Stimulated activated CD4-positive, alpha-beta T cell treated with anti-CD3 and anti-CD28 coated beads, Interleukin-1b, Interleukin-23, amount 100 ng/mL, for 4 hours (primary cell): ENCODE measurements around the gene ZFYVE21.

Source experiments
- DNase-seq, 2 donors: peaks; one replicate each; pipeline ENCODE4 v3.0.0-alpha.2; 2020; ENCODE audit warnings: low read depth in 2 of 2

The ZFYVE21 gene

DNA sequence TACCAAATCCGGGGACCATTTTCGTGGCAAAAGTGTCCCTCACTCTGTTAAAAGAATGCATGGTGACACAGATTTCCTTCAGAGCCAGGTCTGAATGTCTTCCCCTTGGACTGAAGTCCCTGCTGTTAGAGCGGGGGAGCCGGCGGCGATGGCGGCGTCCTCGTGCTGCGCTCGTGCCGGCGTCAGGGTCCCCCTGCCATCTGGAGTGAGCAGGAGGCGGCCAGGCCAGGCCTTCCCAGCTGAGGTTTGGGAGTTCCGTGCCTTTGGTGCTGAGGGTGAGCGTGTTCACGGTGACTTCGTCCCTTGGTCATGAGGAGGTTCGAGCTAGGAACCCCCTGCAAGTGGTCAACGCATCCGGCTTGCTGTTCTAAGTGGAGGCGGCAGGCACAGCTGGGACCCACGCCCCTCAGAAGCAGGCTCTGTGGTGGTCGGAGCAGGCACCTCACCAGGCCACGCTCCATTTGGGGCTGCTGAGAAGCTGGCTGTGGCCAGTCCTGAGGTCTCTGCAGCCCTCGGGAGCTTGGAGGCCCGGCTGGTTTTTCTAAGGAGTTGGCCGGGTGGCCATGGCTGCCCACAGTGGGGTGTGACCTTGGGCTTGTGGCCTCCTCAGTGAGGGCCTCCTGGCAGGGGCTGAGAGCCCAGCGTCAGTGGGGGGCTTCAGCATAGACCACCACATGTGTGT is 9.5 kb downstream of the ZFYVE21 start:
- no peak for DNase-seq

DNA sequence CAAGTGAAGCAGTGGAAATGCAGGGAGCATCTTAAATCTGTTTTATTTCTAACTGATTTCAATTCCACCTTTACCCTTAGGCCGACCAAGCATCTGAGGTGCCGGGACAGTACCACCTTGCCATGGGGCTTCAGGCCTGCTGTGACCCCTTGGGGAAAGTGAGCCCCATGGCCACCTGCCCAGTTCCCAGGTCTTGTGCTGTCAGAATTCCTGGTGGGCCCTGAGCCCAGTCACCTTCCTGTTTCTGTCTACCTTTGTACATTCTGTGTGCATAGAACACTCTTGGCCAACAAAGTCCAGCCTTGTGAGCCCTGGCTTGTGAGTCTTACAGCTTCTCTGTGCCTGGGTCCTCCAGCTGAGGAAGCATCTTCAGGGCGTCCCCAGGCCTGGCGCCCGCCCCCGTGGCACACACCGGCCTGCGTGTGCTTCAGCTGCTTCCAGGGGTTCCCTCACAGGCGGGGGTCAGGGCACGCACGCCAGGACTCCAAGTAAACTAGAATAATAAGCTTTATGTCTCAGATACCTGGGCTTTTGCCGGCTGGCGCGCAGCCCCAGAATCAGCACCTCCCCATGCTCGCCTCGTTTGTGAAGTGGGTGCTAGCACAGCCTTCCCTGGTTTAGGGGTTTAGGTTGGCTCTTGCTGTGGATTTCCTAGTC is 10.3 kb downstream of the ZFYVE21 start:
- DNase-seq, result no peak

DNA sequence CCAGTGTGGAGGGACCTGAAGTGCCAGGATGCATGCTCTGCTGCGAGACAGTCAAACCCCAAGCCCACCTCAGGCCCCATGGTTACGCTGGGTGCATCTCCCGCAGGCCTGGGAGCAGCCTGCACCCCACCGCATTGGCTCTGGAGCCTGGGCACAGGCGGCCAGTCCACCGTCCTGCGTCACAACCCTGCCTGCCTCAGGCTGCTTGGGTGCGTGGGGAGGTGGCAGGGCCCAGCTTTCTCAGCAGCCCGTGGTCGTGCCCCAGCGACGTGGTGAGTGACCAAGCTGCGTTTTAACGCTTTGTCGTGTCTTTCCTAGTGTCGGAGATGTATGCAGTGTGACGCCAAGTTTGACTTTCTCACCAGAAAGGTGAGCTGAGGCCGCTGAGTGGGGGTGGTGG is 10.9 kb downstream of the ZFYVE21 start:
- no peak for DNase-seq

DNA sequence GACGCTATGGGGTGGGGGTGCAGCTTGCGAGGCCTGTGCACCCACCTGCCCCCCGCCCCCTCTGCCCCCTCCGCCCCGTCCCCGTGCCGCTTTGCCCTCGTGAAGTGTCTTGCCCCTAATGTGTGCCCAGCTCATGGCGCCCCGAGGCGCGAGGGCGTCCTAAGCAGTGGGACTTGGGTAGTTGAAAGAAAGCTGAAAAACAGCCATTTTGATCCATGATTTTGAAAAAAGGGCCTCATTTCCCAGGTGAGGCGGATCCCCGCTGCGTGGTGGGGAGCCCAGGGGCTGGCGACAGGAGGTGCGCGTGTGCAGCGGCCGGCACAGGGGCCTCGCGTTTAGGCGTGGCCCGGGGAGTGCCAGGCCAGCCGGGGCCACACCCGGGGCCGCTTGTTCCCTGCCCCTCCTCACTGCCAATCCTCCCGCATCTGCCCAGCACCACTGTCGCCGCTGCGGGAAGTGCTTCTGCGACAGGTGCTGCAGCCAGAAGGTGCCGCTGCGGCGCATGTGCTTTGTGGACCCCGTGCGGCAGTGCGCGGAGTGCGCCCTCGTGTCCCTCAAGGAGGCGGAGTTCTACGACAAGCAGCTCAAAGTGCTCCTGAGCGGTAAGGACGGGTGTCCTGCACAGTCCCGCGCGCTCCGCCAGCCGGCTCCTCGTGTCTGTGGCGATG is 11.8 kb downstream of the ZFYVE21 start:
- no peak for DNase-seq

DNA sequence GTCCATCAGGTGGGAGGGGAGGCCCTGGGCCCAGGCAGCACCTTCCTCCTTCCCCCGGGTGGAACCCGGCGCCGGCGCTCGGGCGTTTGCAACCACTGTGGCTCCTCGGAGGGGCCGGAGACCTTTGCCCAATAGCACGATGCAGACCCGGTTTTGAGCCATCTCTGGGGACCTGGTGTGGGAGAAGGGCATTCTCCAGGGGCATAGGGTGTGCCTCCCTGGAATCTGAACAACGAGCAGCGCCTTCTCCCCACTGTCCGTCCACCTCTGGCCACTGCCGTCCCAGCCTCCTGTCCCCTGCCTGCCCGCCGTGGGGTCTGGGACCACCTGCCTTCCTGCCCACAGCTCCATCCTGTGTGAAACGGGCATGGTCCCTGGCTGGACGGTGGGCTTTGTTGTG is 12.5 kb downstream of the ZFYVE21 start:
- DNase-seq, result no peak

DNA sequence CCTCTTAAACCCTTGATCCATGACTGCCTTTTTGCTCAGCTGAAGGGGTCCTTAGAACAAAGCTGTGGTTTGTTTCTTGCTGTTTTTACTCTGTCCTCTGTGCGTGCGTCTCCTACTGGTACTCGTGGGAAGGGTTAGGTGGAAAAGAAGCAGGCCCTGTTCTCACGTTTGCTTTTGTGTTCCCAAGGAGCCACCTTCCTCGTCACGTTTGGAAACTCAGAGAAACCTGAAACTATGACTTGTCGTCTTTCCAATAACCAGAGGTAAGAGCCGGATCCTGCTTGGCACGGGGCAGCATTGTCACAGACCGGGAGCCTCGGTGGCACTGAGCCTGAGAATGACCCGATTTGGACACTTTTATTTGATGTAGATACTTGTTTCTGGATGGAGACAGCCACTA is 13.1 kb downstream of the ZFYVE21 start:
- no peak for DNase-seq

DNA sequence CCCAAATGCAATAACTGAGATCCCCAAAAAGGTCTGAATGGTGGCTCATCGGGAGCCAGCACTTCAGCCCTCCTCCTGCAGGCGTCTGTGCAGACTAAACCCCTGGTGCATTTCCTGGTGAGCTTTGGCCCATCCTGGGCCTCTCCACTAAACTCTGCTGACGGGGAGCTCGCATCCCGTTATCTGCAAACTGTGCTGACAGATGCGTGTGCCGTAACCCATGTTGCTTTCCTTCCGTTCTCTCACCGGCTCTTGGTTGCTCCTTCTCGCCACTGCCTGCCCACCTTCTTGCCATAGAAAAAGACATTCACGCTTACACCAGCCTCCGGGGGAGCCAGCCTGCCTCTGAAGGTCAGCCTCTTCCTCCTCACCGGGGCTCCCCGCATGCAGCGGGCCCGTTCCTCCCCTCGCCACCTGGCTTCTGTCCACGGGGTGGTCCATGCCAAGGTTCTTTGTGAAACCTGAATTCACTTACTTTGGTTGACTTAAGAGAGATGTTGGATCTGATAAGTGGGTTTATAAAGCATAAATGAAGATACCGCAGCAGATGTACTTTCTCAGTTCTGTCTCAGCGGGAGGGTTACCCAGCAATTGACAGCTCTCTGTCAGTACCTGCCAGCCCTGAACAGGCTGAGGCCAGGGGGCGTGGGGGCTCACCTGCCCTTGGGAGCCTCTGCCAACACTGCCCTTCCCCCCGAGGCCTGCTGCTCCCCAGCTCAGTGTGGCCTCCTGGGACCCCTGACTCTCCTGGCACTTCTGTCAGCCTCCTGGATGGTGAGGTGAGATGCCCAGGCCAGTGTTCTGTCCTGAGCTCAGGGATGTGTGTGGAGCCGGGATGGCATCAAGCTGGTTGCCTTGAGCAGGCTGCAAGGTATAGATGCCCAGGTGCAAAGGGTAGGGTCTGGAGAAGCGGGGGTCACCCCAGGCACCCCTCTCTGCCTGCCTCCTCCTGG is 14.2 kb downstream of the ZFYVE21 start:
- DNase-seq, result no peak

DNA sequence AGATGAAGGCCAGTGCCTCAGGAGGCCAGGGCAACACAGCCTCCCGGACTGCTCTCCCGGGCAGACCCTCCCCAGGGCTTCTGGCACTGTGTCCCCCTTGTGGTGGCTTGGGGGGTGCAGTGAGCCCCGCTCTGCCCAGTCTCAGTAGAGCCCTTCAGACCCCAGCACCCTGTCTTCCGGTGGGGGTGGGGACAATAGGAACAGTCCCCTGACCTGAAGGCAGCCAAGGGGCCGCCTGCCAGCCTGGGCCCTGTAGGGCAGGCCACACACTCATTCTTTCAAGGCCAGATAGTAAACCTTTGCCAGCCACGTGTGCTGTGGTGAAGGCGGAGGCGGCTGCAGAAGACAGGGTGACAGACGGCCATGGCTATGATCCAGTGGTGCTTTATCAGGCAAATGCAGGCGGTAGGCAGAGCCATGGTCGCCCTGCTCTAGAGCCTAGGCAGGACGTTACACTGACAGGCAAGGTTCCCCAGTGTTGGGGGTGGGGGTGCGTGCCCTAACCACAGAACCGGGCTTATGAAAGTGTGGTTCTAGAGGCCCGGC is 15.0 kb downstream of the ZFYVE21 start:
- no peak for DNase-seq

DNA sequence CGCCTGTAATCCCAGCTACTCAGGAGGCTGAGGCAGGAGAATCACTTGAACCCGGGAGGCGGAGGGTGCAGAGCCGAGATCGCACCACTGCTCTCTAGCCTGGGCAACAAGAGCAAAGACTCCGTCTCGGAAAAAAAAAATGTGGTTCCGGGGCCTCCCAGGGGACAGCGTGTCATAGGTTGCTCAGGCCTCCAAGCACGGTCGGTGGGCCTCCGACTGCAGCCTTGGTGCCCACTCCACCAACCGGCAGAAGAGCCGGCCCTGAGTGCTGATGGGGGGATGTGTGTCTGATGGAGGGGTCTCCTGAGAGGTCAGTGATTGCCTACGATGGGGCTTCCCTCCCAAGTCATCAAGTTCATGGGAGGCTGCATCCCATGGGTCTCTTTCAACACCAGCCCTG is 15.9 kb downstream of the ZFYVE21 start:
- DNase-seq, result no peak

DNA sequence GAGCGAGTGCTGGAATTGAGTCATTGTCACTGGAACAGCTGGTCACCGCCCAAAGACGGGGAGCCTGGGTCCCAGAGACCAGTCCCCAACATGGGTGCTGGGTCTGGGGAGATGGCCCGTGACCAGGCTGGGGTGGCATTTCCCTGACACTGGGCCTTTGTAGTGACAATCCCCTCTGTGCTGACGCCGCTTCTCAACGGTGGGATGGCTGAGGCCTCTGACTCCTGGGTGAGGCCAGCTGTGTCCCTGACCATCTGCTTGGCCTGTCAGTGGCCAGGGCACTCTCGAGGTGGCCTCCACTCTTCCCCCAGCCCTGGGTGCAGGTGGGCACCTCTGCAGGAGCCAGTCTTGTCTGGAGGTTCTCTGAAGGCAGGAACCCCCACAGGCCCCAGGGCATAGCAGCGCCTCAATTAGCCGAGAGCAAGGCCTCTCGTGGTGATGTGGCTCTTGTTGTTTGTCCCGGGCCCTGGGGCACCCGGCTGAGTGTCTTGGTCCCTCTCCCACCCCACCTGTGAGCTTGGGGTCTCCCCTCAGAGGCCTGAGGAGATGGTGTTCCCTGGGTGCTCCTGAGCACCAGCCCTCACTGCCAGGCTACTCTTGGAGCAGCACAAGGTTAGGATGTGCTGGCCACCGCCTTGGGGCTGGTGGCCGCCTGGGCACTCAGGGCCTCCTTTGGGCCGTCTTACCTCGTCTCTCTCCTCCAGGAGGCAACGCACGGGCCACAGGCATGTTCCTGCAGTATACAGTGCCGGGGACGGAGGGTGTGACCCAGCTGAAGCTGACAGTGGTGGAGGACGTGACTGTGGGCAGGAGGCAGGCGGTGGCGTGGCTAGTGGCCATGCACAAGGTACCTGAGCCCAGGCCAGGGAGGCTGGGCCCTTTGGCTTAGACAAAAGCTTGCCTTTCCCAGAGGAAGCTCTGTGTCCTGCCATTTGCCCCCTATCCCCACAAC is 16.6 kb downstream of the ZFYVE21 start:
- no peak for DNase-seq

DNA sequence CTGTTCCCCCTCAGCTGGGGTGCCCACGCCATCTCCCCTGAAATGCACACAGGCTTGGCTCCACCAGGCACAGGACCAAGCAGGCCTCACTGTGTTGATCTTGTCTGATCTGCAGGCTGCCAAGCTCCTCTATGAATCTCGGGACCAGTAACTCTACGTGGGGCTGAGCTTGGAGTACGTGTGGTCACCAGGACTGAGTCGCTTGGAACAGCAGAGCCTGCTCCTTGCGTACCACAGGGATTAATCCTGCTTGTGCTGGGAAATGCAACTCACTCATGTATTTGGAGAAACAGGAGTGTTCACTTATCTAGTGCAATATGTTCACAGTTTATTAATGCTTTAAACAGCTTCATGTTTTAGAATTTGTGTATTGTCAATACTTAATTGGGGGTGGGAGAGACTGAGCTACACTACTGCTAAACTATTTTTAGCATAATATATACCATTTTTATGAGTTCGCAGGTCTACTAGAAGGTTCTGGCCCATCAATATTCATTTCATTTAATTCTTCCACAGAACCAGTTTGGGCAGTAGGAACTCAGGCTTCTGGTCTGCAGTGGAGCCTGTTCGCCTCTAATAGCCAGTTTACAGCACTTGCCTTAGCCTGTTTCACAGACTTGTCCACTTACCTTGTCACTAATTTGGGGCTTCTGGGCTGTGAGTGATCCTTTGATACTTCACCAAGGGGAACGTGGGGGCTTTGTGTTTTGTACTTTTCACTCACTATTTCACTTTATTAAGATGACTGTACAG is 17.4 kb downstream of the ZFYVE21 start:
- DNase-seq, result no peak

DNA sequence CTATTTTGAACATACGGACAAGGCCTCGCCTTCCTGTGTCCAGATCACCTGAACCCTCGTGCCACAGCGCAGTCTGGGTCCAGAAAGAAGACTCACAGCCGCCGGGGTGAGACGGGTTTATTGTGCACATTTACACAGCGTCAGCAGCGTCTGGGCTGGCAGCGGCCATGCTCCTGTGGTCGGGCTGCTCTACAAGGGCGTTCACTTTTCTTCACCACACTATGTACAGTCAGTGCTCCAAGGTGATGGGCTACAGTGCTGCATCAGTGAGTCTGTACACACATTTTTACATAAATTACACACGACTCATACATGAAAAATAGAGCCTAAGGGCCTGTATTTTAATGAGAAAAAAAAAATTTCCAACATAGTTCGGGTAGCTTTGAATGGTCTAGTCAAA is 18.0 kb downstream of the ZFYVE21 start:
- no peak for DNase-seq

DNA sequence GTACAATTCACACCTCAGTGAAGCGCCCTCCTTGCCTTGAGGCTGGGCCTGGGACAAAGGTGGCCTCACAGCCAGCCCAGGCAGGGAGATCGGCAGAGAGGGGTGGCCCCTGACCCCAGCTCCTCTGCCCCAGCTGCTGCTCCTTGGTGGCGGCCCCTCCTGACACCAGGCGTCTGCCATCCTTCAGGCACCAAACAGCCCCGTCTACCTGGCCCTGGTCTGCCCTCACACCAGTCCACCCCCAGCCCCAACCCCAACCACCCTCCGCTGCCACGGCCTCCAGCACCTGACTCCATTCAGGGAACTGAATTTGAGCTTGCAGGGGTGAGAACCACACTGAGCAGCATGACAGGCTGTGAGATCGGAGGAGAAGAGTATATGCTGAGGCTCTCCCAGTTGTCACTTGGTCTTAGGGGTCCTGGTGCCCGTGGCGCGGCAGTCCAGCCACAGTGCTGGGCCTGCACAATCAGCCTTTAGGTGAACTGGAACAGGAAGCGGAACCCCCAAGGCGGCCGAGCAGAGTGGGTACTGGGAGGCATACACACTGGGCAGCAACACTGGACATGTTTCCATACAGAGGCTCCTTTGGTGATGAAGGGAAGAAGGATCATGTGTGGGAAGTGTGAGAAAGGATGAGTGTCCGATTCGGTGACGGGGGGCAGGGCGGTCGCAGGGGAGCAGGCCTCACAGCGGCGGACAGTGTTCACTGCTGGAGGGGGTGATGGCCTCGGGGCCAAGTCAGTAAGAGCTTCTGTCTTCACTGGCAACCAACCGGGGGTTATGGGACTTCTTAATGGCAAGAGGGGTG is 18.7 kb downstream of the ZFYVE21 start:
- no peak for DNase-seq

DNA sequence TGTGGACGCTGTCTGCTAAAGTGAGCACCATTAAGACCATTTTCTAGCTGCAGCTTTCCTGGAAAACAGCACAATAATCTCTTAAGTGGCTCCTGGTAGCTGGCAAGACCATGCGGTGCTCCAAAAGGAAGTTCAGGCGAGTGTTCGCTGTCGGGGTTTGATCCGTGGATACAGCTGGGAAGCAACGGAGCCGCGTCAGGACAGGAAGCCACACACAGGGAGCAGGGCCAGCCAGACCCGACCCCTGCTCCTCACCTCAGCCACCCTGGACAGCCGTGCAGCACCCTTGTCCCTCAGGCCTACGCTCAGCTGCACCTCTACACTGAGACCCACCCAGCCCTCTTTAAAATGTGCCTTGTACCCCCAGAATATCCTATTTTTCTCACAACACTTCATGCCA is 19.4 kb downstream of the ZFYVE21 start:
- no peak for DNase-seq

DNA sequence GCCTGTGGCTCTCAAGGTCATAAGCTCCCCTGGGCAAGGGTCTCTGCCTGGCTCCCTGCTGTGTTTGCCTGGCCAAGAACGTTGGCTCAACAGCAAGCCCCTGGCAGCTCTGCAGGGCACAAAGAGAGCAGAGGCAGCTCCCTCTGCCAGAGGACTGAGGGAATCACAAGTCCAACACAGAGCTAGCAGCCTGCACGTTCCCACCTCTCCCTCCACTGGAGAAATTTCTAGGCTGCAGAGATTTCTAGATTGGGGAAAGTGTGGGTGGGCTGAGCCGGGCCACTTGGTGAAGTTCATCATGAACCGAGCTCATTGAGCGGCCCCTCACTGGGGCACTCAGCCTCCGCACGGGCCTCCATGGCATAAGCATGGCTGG is 19.8 kb downstream of the ZFYVE21 start:
- no peak for DNase-seq

DNA sequence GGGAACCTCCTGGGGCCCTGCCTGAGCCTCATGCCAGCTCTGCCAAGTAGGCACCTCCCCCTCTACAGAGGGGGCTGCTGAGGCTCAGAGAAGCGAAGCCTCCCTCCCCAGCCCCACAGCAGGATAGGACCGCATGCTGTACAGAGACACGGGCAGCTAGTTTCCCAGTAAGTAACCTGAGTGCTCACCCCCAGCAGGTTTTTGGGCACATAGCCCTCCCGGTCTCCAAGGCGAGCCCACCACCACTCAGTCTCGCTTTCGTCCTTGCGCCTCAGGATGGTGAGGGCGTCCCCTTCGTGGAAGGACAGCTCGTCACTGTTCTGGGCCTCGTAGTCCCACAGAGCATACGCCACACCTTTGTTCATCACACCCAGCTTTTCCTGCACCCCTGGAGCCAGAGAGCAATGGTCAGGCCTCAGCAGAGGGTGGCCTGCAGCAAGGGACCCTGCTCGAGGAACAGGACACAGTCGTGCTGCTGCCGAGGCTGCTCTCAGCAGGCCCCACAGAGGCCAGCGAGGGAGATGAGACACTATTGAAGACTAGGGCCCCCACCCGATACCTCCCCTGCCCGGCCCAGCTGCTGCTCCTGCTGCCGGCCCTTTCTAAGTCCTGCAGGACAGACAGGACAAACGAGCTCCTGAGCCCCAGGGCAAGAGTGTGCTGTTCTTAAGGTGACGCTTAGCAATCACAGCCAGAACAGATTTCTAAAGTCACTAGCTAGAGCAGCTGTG is 20.4 kb downstream of the ZFYVE21 start:
- no peak for DNase-seq

DNA sequence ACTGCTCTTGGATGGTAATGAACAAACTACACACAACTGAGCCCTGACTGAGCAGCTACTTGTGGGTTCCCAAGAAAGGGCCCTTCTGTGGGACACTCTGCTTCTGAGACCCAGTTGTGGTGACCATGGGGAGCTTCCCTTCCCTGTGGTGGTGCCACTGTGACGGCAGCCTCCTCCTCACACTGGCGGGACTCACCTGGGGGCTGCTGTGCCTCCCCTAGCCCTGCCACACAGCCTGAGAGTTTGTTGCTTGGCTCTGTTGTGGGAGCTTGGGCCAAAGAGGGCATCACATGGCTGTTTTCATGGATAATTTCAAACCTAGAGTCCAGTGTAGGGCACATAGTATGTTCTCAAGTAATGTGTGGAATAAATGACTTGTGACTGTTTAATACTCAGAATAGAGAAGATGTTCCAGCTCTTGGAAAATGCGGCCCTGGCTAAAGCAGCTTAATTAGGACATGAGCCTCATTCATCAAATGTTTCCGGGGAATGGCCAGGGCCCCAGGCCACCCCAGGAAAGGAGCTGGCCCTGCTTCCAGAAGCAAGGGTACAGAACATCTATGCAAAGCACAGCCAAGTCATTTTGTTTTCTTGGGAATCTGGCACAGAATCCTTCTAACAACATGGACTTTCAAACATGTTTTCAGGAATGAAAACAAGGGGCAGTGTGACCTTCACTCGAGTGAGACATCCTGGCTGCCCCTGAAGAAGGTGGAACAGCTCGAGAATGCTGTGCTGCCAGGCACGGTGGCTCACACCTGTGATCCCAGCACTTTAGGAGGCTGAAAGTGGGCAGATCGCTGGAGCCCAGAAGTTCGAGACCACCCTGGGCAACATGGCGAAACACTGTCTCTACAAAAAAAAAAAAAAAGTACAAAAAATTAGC is 21.2 kb downstream of the ZFYVE21 start:
- no peak for DNase-seq
